ENCODE measurements around the gene MRC2.
"Not testable (repeated sequence)": the region's sequence is repeated elsewhere in the genome, so short reads cannot be mapped to it uniquely, and the experiment has no call there.

Gene MRC2, protein sequence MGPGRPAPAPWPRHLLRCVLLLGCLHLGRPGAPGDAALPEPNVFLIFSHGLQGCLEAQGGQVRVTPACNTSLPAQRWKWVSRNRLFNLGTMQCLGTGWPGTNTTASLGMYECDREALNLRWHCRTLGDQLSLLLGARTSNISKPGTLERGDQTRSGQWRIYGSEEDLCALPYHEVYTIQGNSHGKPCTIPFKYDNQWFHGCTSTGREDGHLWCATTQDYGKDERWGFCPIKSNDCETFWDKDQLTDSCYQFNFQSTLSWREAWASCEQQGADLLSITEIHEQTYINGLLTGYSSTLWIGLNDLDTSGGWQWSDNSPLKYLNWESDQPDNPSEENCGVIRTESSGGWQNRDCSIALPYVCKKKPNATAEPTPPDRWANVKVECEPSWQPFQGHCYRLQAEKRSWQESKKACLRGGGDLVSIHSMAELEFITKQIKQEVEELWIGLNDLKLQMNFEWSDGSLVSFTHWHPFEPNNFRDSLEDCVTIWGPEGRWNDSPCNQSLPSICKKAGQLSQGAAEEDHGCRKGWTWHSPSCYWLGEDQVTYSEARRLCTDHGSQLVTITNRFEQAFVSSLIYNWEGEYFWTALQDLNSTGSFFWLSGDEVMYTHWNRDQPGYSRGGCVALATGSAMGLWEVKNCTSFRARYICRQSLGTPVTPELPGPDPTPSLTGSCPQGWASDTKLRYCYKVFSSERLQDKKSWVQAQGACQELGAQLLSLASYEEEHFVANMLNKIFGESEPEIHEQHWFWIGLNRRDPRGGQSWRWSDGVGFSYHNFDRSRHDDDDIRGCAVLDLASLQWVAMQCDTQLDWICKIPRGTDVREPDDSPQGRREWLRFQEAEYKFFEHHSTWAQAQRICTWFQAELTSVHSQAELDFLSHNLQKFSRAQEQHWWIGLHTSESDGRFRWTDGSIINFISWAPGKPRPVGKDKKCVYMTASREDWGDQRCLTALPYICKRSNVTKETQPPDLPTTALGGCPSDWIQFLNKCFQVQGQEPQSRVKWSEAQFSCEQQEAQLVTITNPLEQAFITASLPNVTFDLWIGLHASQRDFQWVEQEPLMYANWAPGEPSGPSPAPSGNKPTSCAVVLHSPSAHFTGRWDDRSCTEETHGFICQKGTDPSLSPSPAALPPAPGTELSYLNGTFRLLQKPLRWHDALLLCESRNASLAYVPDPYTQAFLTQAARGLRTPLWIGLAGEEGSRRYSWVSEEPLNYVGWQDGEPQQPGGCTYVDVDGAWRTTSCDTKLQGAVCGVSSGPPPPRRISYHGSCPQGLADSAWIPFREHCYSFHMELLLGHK (N-terminal part only)
- 11.4 reads per million, percentile 34 among the genes with 10 or more reads in this experiment for total RNA-seq

DNA sequence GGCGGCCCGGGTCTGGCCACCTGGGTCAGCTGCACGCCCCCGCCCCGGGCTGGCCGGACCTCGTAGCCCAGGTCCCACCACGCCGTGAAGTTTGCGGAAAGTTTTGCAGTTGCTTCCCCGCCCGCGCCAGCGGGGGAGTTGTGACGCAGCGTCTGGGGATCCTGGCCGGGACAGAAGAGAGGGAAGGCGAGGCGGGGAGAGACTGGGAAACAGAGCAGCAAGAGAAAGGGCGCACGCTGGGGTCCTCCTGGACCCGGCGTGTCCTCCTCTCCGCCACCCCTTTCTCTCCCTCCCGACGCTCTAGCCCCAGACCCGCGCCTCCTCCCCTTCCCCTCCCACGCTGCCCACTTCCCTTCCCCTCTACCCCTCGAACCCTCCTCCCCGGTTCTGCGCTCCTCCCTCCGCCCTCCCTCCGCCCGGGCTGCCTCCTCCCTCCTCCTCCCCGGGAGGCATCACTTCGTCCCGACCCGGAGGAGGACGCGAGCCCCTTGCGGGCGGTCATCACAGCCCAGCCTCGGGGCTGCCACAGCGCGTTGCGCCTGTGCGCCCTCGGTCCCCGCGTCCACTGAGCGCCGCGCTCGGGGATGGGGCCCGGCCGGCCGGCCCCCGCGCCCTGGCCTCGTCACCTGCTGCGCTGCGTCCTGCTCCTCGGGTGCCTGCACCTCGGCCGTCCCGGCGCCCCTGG is at the start of gene MRC2:
Gene MRC2, plus strand, starts transcription at position 452 of the 685 bp plus-strand sequence. Its CDS starts 133 bp downstream, at position 585.
- no peak for DNase-seq

DNA sequence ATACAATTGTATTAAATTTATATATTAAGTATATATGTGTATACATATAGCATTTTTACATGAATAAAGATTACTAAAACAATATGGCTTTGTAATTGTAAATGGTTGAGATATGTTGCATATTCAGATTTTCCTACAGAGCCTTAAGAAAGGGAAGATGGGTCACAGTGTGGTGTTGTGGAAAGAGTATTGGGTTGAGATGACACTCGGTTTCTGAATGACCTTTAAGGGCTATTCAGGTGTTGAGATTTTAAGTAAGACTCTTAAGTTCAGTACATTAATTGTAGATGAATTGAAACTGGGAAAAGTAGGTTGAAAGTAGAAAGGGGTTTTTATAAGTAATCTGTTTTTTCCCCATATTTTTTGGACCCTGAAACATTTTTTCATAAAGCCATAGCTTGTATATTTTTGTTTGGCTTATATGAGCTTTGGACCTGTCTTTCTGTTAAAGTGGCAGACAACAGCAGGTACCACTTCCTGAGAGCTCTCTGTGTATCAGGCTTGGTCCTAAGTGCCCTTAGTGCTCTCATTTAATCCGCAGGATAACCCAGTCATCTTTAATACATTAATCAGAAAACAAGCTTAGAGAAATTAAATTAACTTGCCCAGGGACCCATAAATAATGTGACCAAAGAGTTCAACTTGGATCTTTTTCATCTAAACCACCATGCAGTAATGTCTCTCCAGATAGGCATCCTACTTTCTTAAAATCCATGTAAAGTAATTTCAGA is 48.5 kb upstream of the MRC2 start:
- DNase-seq, result no peak

DNA sequence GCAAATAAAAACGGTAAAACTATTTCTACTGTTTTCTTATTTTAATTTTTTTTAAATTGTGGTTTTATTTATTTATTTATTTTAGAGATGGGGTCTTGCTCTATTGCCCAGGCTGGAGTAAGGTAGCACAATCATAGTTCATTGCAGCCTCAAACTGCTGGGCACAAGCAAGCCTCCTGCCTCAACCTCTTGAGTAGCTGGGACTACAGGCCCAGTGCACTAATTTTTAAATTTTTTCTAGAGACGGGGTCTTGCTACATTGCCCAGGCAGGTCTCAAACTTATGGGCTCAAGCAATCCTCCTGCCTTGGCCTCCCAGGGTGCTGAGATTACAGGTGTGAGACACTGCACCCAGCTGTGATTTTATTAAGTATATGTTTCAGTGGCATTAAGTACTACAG is 46.5 kb upstream of the MRC2 start:
- no peak for DNase-seq

- no peak for DNase-seq
Observed at GRCh38 chr17:62581764-62582163, 45.7 kb upstream of the MRC2 start.

GRCh38 chr17:62587554-62587953 is 39.9 kb upstream of the MRC2 start:
- DNase-seq, result no peak

- DNase-seq, result no peak
Observed at GRCh38 chr17:62588109-62588508, 39.4 kb upstream of the MRC2 start.

DNA sequence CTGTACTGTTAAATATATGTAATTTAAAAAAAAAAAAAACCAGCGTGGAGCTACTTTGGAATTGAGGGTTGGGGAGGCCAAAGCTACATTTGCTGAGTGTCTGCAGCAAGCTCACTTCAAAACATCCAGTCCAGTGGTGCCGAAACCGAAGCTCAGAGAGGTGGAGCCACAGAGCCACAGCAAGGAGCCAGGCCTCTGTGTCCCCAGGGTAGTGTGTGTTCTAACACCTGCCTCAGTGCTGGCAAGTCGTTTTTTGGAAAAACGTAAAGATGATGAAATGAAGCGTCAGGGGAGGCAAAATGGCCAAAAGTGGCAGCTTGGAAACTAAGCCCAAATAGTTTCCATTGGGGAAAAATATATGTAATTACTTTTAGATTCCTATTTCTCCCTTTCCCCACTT is 36.1 kb upstream of the MRC2 start:
- no peak for DNase-seq

GRCh38 chr17:62591822-62592221 is 35.6 kb upstream of the MRC2 start:
- DNase-seq, result not testable (repeated sequence)

GRCh38 chr17:62592341-62593099 is 35.0 kb upstream of the MRC2 start:
- no peak for DNase-seq

DNA sequence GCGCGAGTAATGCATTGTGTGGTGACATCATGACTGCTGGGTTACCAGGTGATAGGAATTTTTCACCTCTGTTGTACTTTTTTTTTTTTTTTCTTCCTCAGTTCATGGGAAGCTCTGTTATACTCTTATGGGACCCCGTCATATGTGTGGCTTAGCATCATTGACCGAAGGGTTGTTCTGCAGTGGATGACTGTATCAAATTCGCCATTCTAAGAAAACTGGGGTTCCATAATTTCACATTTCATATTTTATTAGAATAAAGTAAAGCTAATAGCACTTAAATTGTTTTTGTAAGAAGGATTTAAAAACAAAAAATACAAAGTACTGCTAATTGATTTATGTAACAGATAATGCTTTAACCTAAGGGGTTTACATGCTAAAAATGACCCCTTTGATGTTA is 32.0 kb upstream of the MRC2 start:
- DNase-seq, result no peak

- DNase-seq, result no peak
Observed at GRCh38 chr17:62596662-62597061, 30.8 kb upstream of the MRC2 start.

DNA sequence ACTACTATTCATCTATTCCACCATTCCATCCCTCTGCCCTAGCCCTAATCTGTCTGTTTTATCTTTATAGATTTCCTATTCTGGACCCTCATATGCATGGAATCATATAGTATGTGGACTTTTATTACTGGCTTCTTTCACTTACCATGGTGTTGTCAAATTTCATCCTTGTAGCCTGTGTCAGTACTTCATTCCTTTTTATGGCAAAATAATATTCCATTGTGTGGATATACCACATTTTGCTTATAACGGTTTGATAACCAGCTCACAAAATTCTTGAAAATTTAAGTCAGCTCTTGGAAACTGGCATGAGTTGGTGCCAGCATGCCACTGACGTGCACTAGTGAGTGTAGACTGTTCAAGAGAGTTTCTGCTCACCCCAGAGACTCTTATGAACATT is 30.3 kb upstream of the MRC2 start:
- DNase-seq, result no peak

GRCh38 chr17:62597920-62598319 is 29.6 kb upstream of the MRC2 start:
- DNase-seq, result no peak

DNA sequence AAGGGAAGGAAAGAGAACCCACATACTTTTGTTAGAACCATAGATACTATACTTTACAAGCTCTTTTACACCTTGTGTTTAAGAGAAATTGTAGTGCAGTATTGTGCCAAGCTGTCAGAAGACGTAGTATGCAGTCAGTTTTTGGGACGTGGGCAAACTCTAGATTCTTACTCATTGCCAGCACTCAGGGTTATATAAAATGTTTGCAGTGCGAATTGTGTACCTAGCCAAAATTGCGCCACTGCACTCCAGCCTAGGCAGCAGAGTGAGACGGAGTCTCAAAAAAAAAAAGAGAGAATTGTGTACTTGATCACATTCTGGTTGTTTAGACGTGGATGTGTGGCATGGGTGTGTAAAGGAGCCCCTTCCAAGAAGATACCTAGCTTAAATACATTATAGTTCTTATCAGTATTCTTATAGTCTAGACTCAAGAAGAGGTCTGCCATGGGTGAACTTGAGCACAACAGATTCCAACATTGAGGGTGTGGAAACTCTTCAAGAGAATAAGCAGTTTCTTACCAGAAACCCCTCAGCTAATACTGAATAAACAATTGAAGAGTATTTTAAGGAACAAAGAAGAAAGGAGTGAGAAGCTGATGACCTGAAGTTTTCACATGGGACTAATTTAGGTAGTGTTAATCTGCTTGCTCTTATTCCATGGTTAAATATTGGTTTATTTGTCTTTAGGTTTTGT is 27.4 kb upstream of the MRC2 start:
- DNase-seq, result no peak

DNA sequence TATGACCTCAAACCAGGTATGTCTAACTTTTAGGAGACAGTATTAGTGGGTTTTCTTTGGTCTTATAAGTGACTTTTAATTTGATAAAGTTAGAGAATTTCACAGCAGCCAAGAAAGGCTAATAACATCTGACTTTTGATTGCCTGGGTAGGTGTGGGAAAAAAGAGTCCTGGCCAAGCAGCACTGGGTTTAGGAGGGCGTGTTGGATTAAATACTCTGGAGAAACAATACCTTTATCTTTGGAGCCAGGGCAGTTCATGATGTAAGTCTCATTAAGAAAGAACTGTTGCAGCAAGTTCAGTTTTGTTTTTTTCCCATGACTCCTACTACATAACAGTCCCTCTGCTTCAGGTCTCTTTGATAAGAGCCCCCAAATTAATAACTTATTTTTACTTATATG is 26.7 kb upstream of the MRC2 start:
- no peak for DNase-seq

GRCh38 chr17:62601471-62601870 is 26.0 kb upstream of the MRC2 start:
- DNase-seq, result no peak

- not testable (repeated sequence) for DNase-seq
Observed at GRCh38 chr17:62603783-62604182, 23.7 kb upstream of the MRC2 start.

DNA sequence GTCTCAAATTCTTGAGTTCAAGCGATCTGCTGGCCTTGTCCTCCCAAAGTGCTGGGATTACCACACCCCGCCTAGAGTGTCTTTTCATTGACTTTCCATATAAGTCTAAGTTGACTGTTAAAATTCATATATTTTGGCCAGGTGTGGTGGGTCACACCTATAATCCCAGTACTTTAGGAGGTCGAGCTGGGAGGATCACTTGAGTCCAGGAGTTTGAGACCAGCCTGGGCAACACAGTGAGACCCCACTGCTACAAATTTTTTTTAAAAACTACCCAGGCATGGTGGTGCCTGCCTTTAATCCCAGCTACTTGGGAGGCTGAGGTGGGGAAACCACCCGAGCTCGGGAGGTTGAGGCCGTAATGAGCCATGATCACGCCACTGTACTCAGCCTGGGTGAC is 21.9 kb upstream of the MRC2 start:
- DNase-seq, result no peak

DNA sequence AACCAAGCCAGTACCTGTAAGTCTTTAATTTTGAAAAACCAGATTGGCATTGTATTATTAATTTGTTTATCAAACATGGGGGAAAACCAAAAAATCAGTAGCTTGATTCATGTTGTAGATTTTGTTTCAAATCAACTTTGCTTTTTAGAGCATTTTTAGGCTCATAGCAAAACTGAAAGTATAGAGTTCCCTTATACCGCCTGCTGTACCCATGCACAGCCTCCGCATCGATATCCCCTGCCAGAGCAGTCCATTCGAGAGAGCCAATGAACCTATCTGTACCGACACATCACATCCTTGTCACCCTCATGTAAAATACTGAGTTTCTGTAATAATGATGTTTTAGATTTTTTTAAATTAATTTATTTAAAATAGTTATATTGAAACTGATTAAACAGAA is 16.2 kb upstream of the MRC2 start:
- DNase-seq, result no peak

DNA sequence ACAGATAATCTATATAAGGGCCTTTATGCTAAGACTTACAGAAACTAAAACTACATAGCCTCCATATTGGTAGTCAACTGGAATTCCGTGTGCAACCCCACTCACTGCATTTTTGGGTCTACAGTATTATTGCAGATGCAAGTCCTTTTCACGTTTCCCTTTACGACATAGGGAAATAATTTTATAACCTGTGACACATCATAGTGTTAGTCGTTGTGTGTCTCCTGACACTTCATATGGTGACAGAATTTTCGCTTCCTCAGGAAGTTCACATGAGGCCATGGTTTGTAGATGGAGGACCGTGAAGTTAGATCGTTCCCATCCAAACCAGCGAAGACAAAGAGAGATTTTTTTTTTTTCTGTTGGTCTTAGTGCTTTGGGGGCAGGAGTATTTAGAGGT is 15.7 kb upstream of the MRC2 start:
- no peak for DNase-seq
